Right lung (tissue), 10 donors: ENCODE data around the gene KRT6C. TPM values are rescaled to one million over a fixed set of nuclear protein-coding genes. Genes with fewer than 3 reads are reported as not detected.

Source experiments
- DNase-seq, 2 donors: peaks; one replicate each; pipeline ENCODE4 v3.0.0-alpha.2; 2013
- long read RNA-seq, 8 donors: transcript quantifications; one replicate each; lab custom pipeline, GENCODE V29; 2026
- polyA plus RNA-seq, 5 donors: library from polyadenylated mRNA; unstranded; fragments of 120-200 nt; gene quantifications; one replicate each; pipeline versions ENCODE4 v1.2.1 to v1.2.3, GENCODE V29; 2013; ENCODE audit warnings: inconsistent platforms in 1 of 5, low replicate concordance in 1 of 5; ENCODE audit not compliant: insufficient read length in 5 of 5, insufficient read depth in 1 of 5

The KRT6C gene
- polyA plus RNA-seq, result under 1 TPM in 1 of 5 donors, not detected in 4; 0.08 TPM
- long read RNA-seq, donor 1, result 0 reads
- long read RNA-seq, donor 2, result 0 reads
- long read RNA-seq, donor 3, result 0 reads
- long read RNA-seq, donor 4, result 0 reads
- long read RNA-seq, donor 5, result 0 reads
- long read RNA-seq, donor 6, result 0 reads
- long read RNA-seq, donor 7, result 0 reads
- long read RNA-seq, donor 8, result 0 reads

DNA sequence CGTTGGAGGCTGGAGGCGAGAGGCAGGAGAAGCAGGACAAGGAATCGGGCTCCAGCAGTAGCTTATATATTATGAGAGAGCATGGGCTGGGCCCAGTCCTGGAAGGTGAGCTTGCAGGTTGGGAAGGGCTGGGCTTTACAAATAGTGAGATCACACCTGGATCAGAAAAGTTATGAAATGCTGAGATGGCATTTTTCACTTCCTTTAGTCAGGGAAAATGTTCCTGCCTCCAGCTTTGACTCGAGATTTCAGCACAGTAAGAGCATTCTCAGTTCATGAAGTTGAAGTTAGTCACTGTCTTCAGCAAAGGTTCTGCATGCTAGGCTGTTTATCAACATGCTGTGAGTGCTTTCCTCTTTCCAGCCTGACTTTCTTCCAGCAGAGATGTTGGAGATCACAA lies at the start of gene KRT6C:
Gene KRT6C (minus strand): TSS at position 38 of the 400 bp plus-strand sequence. CDS start 68 bp downstream, outside the sequence.
- no peak for DNase-seq

GRCh38 chr12:52522346-52523011 lies 48.9 kb upstream of the KRT6C start:
- DNase-seq, result no peak

GRCh38 chr12:52521568-52522266 lies 48.1 kb upstream of the KRT6C start:
- DNase-seq, result no peak

DNA sequence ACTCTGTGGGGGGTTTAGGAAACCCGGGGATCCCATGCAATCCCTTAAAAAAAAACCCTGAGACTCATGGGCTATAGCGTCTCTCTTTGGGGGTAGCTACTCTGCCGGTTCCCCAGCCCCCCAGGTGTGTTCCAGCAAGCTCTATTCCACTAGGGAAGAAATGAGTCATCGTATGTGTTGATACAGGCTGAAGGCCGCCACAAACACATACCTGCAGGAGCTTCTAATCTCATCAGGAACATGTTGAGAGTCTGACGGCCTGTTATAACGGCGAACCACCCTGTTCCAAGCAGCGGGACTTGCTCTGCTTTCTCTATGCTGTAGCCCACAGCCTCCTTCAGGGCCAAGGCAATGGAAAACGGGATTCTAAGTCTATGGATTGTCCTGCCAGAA lies 47.6 kb upstream of the KRT6C start:
- no peak for DNase-seq

DNA sequence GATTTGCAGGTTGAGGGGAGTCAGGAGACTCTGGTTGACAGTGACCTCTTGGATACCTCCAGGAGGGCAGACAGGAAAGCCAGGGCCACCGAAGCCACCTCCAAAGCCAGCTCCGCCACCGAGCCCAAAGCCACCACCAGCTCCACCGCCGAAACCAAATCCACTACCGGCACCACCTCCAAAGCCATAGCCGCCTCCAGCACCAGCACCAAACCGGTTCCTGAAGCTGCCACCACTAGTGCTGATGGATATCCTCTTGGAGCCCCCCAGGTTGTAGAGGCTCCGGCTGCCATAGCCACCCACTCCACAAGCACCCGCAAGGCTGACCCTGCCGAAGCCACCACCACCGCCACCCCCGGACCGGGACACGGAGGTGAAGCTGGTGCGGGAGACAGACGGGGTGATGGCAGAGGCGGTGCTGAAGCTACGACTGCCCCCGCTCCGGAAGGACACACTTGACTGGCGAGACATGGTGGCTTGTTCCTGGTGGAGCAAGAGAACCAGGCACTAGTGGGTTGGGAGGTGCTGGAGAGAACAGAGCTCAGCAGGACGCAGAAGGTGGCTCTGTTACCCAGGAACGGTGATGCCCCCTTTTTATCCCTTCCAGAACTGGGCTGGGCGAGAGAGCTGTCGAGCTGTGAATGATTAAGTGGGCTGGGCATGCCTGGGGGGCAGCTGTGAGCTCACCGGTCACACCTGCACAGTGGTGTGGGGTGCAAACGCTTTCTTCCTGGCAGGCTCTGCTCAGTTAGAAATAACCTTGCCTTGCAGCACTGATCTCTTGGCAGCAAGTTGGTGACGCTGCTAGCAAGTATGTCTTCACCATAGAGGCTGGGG lies 46.4 kb upstream of the KRT6C start, which contains the start of gene KRT5:
Gene KRT5 (minus strand): TSS at position 569 of the 837 bp plus-strand sequence. CDS start 98 bp downstream, at position 471.
- DNase-seq, result no peak

- no peak for DNase-seq
Observed at GRCh38 chr12:52519387-52519703, 45.7 kb upstream of the KRT6C start.

DNA sequence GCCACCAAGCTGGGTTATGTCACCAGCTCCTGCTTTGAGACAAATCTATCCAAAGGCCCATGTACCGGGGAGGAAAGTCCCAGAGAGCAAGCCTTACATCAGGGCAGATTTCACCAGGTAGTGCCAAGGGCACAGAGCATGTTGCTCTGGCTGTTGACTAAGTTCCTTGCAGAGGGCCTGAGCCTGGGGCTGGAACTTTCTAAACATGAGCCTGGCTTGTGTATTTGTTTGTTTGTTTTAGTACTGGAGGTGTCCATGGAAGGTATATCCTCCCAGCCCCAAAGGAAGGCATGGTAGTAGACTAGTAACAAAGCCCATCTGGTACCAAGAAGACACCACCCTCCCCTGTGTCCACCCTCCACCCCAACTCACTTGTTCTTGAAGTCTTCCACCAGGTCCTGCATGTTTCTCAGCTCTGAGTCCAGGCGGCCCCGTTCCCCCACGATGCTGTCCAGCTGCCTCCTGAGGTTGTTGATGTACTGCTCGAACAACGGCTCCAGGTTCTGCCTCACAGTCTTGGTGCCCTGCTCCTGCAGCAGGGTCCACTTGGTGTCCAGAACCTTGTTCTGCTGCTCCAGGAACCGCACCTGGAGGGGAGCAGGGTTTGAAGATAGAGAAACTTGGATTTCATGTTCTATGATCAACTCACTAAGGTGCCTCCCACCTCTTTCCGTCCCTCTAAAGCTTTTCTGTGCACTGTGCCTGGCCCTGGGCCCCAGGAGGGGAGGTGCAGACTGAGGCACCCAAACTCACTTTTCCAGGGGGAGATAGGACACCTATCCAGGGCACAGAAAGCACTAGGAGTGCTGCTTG lies 45.2 kb upstream of the KRT6C start:
- DNase-seq, result no peak

DNA sequence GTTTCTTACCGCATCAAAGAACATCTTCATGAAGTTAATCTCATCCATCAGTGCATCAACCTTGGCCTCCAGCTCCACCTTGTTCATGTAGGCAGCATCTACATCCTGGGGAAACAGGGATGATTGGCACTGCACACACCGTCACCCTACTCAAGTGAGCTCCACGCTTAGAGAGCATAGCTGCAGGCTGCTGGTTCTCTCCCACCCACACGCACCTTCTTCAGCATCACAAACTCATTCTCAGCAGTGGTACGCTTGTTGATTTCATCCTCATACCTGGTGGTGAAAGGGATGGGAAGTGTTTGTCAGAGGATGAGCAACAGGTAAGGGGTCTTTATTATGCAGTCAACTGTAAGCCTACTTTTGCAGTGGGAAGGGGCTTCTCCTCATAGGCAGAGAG lies 44.3 kb upstream of the KRT6C start:
- DNase-seq, result no peak

DNA sequence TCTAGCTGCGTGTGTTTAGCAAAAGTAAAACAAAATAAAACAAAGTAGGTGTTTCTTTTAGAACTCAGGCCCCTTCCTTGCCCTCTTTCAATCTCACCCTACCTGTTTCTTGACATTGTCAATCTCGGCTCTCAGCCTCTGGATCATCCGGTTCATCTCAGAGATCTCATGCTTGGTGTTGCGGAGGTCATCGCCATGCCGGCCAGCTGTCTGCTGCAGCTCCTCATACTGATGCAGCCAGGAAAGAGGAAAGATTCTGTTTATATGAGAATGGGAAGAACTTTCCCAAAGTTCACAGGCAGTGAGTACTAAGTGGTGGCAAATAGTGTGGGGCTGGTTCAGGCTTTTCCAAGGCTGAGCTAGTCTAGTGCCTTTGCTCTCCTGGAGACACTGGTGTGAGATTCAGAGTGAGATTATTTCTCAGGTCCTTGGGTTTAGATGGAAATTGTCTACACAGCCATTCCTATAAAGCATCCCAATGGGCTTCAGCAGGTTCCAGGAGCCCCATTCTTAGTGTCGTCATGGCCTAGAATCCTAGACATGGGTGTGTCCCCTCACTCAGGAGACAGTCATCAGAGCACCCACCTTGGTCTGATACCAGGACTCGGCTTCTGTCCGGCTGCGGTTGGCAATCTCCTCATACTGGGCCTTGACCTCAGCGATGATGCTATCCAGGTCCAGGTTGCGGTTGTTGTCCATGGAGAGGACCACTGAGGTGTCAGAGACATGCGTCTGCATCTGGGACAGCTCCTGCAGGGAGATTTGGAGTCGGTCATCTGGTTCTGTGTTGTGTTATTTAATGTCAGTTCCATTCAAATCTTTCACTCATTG lies 43.6 kb upstream of the KRT6C start:
- DNase-seq, result no peak

DNA sequence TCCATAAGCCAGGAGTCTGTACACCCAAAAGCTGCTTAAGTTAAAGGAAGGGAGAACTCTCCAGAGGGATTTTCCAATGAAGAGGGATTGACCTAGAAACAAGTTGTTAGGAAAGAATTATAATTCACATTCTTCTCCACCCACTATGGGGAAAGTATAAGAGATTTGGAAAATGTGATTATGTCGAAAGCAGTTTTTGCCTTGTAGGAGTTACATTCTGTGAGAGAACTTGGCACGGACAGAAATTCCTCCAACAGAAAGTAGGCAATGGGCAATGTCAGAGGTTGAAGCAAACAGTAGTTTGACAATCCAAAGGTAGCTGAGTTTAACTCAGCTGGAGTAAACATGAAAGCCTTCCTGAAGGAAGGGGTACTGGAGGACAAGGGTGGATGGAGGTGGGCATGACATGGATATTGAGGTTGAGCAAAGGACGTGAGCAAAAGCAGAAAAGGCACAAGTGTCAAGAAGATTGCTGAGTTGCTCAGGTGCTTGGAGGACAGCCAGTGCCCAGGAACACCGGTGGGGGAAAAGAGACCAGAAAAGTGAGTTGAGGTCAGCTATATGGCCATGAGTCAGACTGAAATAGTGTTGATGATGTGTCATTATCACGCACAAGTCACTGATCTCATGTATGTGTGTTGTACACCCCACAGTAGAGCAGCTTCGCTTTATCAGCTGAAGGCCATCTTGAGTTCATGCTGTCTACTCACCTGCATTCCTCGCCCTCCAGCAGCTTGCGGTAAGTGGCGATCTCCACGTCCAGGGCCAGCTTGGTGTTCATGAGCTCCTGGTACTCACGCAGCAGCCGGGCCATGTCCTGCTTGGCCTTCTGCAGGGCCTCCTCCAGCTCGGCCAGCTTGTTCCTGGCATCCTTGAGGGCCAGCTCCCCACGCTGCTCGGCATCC lies 42.6 kb upstream of the KRT6C start:
- DNase-seq, result no peak

DNA sequence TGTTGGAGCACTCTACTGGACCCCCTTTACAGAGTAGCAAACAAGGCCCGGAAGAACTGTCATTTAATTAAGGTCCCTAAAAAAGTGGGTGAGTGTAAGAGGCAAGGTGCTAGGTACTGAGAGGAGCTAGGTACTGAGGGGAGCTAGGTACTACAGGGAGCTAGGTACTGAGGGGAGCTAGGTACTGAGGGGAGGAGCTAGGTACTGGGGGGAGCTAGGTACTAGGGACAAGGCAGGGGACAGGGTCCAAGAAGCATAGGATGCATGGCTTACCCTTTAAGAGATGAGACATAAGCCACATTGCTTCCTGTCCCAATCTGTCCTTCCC lies 41.7 kb upstream of the KRT6C start:
- DNase-seq, result no peak

DNA sequence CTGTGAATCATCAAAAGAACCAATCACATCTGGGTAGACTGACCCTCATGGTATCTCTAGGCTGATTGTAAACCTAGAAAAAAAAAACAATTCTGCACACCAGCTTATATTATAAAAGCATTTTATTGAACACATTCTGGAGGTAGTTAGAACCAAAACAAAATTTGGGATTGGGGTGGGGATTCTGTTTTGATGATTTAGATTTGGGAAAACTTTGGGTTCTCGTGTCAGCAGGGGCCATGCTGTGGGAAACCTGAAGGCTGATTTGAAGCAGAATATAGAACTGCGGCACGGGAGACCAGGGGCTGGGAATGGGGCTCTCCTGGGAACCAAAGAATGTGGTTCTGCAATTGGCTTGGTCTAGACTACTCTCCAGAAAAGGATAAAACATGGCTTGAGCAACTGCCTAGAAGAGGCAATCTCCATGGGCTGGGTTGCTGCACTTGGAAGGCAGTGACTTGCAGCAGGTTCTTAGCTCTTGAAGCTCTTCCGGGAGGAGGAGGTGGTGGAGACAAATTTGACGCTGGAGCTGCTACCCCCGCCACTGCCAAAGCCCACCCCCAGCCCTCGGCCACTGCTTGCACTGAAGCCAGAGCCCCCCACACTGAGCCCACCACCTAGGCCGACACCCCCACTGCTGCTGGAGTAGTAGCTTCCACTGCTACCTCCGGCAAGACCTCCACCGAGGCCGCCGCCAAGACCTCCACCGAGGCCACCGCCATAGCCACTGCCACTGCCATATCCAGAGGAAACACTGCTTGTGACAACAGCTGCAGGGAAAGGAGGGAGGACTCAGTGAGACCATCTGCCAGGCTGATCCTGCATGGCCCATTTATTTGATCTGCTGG lies 41.1 kb upstream of the KRT6C start:
- no peak for DNase-seq

DNA sequence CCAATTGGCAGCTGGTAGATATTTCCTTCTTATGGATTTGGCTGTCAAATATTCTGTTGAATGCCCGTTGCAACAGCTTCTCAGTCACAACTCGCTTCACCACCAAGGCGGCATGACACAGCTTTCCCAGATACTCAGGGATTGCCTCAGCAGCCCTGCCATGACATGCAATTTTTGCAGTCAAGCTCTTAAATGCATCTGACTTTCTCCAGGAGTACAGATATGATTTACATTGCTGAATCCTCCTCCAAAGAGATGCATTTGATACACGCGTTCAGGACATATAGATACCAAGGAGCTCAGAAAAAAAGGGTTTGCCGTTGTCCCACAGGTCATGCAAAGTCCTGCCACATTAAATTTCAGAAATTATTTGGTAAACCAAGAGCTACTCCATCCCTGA lies 40.1 kb upstream of the KRT6C start:
- no peak for DNase-seq

DNA sequence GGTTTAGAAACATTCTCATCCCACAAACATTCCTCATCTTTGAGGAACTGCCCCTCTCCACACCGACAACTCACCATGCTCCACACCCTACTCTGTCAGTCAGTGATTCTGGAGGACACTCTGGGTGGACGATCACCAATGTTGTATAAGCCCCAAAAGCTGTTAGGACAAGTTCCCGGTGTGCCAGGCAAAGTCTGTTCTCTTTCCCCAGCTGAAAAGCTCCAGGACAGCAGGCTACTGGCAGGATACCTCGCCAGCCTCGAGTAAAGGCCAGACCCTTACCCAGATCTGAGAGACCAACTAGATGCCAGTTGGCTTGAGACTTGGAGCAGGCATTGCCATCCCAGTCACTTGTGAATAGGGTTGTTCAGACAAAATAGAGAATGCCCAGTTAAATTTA lies 34.6 kb upstream of the KRT6C start:
- no peak for DNase-seq

GRCh38 chr12:52506858-52507715 lies 33.5 kb upstream of the KRT6C start:
- DNase-seq, result peak in 1 of 2 donors; percentile 11

DNA sequence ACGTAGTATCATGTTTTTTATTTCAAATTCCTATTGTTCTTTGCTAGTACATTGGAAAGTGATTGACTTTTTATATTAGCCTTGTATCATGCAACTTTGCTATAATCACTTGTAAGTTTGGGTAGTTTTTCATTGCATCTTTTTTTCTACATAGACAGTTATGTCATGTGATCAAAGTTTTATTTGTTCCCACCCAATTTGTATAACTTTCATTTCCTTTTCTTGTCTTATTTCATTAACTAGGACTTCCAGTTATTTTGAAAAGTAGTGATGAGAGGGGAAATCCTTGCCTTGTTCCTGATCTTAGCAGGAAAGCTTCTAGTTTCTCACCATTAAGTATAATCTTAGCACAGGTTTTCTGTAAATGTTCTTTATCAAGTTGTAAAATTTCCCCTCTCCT lies 29.3 kb upstream of the KRT6C start:
- DNase-seq, result no peak

DNA sequence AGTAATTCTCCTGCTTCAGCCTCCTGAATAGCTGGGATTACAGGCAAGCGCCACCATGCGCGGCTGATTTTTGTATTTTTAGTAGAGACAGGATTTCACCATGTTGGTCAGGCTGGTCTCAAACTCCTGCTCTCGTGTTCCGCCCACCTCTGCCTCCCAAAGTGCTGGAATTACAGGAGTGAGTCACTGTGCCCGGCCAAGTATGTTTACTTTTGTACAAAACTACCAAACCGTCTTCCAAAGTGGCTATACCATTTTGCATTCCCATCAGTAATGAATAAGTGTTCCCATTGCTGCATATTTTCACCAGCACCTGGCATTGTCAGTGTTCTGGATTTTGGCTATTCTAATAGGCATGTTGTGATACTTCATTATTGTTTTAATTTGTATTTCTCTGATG lies 27.9 kb upstream of the KRT6C start:
- no peak for DNase-seq
